ENCODE results near the gene CYBRD1.
"Not testable (repeated sequence)": the region's sequence is repeated elsewhere in the genome, so short reads cannot be mapped to it uniquely, and the experiment has no call there.

DNA sequence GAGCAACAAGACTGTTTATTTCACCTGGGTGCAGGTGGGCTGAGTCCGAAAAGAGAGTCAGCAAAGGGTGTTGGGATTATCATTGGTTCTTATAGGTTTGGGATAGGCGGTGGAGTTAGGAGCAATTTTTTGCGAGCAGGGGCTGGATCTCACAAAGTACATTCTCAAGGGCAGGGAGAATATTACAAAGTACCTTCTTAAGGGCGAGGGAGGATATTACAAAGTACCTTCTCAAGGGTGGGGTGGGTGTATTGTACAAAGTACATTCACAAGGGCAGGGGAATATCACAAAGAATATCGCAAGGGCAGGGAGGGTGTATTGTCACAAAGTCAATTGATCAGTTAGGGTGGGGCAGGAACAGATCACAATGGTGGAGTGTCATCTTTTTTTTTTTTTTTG is 24.6 kb upstream of the CYBRD1 start:
- not testable (repeated sequence) for TF ChIP-seq CTCF, POLR2AphosphoS5, EP300 (IDR thresholded peaks at IDR 0.05)
